GM18519 (cell line): ENCODE results near the gene TUT7.
A peak's percentile ranks its signal among the peaks of the same experiment; 100 is the strongest.

Experiments
- ATAC-seq: cut with Tn5 transposase; IDR thresholded peaks from one replicate; pipeline ENCODE4 v1.9.1; 2021; ENCODE audit warnings: mild to moderate bottlenecking, moderate library complexity; ENCODE audit not compliant: unreplicated experiment, low FRiP score

The TUT7 gene

GRCh38 chr9:86351880-86352279 is 2.3 kb downstream of the TUT7 start:
- ATAC-seq, result no peak

- ATAC-seq, result no peak
Observed at GRCh38 chr9:86350006-86350760, 4.0 kb downstream of the TUT7 start.

DNA sequence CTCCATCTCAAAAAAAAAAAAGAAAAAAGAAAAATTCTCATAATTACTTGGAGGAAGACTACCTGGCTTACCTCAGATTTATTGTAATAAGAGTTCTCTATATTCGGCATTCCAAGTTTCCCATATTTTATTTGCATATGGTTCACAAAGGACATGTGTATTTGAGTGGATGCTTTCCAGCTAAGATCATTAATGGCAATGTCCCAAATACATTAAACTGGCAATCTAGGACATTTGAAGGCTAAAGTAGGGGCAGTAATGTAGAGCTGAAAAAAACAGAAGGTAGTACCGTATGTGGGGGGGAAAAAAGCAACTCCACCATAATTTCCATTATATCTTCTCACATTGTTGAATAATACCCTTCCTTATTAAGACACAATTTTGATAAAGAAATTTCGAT is 4.9 kb downstream of the TUT7 start:
- no peak for ATAC-seq

- ATAC-seq, result no peak
Observed at GRCh38 chr9:86347991-86348390, 6.2 kb downstream of the TUT7 start.

DNA sequence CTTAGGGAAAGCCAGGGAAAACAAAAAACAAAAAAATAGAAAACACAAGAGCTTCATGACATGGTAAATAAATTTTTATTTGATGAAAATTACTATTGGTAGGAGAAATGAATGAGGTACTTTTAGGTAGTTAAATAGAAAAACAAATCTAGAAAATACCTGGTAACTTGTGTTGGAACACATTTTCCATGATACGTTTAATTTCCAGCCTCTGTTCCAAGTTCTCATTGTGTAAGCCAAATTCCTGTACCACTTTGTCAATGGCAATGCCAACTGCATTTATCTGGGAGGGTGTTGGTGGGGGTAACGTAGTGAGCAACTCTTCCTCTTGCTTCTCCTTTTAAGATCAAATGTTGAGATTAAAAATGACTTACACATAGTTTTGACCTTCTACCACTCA is 9.4 kb downstream of the TUT7 start:
- ATAC-seq, result no peak

- ATAC-seq, result no peak
Observed at GRCh38 chr9:86342269-86342668, 11.9 kb downstream of the TUT7 start.

GRCh38 chr9:86341007-86341491 is 13.2 kb downstream of the TUT7 start:
- no peak for ATAC-seq

GRCh38 chr9:86340356-86341006 is 13.7 kb downstream of the TUT7 start:
- no peak for ATAC-seq

DNA sequence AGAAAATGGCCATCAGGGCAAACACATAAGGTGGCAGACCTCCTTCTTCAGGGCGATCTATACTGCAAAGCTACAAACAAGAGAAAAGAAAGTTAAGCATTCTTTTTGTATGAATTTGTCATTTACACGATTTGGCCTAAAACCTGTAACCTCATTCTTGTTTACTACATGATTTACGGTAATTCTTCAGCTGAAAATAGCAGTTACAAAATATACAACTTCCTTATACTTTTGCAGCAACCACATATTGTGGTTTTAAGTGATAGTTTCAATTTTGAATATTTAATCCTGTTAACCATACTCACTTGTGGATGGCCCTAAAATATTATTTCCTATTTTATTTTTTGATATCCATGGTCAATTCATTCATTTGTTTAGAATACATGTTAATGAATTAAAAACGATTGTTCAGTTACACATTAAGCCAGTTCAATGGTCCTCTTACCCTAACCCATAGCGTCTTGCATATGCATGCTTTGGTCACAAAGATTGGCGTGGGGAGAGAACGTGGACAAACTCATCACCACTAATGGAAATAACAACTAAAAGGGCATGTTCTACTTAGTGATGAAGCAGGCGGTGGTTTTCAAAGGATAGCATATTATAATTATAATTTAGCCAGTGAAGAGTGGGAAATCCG is 16.6 kb downstream of the TUT7 start:
- ATAC-seq, result no peak

DNA sequence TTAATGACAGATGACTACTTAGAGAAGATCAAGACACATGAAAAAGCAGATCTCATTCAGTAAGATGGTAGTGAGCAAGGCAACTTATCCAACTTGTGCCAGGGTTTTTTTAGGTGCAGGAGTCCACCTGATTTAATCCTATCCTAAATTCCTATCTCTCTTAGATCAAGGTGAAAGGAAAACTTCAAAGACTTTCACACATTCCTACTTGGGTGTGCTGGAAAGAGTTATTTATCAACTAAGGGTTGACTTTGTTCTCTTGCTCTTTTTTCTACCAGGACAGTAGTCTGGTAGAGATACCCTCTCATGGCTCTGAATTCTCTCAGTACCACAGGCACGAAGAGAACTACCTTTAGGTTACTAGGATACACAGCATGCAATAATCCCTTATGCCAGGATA is 18.2 kb downstream of the TUT7 start:
- no peak for ATAC-seq

DNA sequence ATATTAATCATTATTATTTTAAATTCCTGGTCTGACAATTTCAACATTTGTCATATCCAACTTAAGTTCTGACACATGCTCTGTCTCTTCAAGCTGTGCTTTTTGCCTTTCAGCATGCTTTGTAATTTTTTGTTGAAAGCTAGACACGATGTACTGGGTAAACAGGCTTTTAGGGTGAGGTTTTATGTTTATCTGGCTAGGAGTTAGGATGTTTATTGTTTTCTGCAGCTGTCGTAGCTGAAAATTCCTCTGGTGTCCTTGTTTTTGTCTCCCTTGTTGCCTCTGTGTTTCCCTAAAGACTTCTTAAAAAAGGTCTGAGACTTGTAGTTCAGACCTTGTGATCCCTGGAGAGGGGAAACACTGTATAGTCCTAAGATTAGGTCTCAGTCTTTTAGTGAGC is 20.6 kb downstream of the TUT7 start:
- no peak for ATAC-seq

GRCh38 chr9:86330186-86330585 is 24.0 kb downstream of the TUT7 start:
- no peak for ATAC-seq

GRCh38 chr9:86329649-86330048 is 24.6 kb downstream of the TUT7 start:
- no peak for ATAC-seq

- ATAC-seq, result no peak
Observed at GRCh38 chr9:86328156-86328555, 26.1 kb downstream of the TUT7 start.

DNA sequence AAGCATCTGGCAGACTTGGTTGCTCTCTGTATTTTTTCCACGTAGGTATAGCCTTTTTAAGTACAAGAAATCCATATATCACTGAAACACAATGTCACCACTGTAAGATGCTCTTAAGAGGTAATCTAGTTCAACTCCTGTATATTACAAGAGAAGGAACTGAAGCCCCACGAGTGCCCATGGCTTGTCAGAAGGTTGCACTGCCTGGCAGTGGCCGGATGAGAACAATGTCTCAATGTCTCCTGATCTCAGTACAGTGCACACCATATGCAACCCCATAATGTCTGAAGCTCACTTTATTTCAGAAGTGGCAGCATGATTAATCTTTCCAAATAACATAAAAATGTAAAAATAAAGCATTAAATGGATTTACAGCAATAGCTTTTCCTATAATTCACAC is 27.7 kb downstream of the TUT7 start:
- no peak for ATAC-seq

DNA sequence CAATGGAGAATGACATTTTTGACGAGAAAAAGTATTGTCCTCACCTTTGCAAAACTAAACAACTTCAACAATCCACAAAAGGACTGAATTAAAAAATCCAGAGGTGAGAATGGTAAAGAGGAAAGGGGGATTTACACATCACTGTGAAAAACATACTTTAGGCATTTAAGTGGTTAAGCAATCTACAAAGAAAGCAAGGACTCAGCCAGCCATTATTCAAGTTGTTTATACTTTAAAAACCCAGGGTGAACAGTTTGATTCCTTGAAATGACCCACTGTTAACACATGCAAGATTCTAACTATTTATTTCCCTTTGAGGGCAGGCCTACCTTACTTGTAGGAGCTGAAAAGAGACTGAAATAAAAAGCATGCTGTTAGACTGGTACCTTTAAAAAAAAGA is 29.3 kb downstream of the TUT7 start:
- no peak for ATAC-seq

DNA sequence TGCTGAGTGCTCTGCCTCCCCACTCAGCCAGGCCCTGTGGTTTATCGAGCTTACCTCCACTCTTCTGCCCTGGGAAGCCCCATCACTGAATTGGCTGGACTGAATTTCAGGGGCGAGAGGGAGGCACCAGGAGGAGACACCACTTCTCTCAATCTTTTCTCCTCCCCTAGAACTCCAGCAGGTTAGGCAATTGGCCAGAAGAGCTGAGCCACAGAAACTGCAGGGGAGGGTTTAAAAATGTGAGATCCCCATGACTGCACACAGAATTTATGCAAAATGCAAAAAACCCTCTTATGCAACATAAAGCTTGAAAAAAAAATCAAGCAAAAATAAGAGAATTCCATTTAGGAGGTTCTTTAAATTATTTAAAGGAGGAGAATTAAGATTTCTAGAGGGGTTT is 29.9 kb downstream of the TUT7 start:
- ATAC-seq, result peak; percentile 66

- no peak for ATAC-seq
Observed at GRCh38 chr9:86322973-86323644, 31.1 kb downstream of the TUT7 start.

- no peak for ATAC-seq
Observed at GRCh38 chr9:86321373-86321772, 32.8 kb downstream of the TUT7 start.

- no peak for ATAC-seq
Observed at GRCh38 chr9:86318187-86318586, 36.0 kb downstream of the TUT7 start.

GRCh38 chr9:86315078-86315477 is 39.1 kb downstream of the TUT7 start:
- no peak for ATAC-seq
